HepG2 (cell line): ENCODE data around the gene ABTB2. TPM values are rescaled to one million over a fixed set of nuclear protein-coding genes. Genes with fewer than 3 reads are reported as not detected.
A peak's percentile ranks its signal among the peaks of the same experiment; 100 is the strongest.

Source experiments
- CBX2 ChIP-seq, 2 experiments: fragments of 200-600 bp in 1 of 2; sonication (generic); formaldehyde crosslinking in 1 of 2; IDR thresholded peaks; 2 replicates each; pipeline versions ENCODE4 v1.7.0 to v1.8.1; 2018 to 2022; ENCODE audit warnings: low read depth in 2 of 2, low read length in 1 of 2, mild to moderate bottlenecking in 1 of 2, missing genetic modification reagents in 1 of 2
- CSRNP2 ChIP-seq: sonication (generic); formaldehyde crosslinking; conservative IDR thresholded peaks from 2 replicates; pipeline ENCODE4 v1.8.0; 2022; ENCODE audit warnings: low read depth, missing genetic modification reagents
- ERF ChIP-seq: IDR thresholded peaks from 2 replicates; pipeline ENCODE4 v1.6.1; 2018; ENCODE audit warnings: missing biosample characterization, missing genetic modification reagents
- FOXA1 ChIP-seq, 2 experiments: fragments of 450-650 bp in 1 of 2; sonication (generic) in 1 of 2; formaldehyde crosslinking in 1 of 2; IDR thresholded peaks; 2 replicates each; pipeline versions ENCODE4 v1.4.0 to v1.6.1; 2016 to 2020; ENCODE audit warnings: missing genetic modification reagents in 1 of 2
- KAT8 ChIP-seq: IDR thresholded peaks from 2 replicates; pipeline ENCODE4 v1.6.1; 2016; ENCODE audit warnings: missing genetic modification reagents, missing compliant biosample characterization
- MAF1 ChIP-seq: sonication (generic); formaldehyde crosslinking; IDR thresholded peaks from 2 replicates; pipeline ENCODE4 v1.5.0; 2020; ENCODE audit warnings: missing genetic modification reagents, borderline replicate concordance
- REPIN1 ChIP-seq: sonication (generic); formaldehyde crosslinking; IDR thresholded peaks from 2 replicates; pipeline ENCODE4 v1.8.0; 2022; ENCODE audit warnings: missing genetic modification reagents, low read depth, mild to moderate bottlenecking, borderline replicate concordance
- SALL2 ChIP-seq: sonication (generic); formaldehyde crosslinking; IDR thresholded peaks from 2 replicates; pipeline ENCODE4 v1.8.1; 2023; ENCODE audit warnings: mild to moderate bottlenecking, missing genetic modification reagents, inconsistent platforms
- TCF12 ChIP-seq, 2 experiments: fragments of 450-650 bp in 1 of 2; sonication (generic) in 1 of 2; formaldehyde crosslinking in 1 of 2; IDR thresholded peaks; 2 replicates each; pipeline versions ENCODE4 v1.6.1 to v1.8.0; 2017 to 2022; ENCODE audit warnings: antibody characterized with exemption in 1 of 2, mild to moderate bottlenecking in 1 of 2, missing genetic modification reagents in 1 of 2, moderate library complexity in 1 of 2
- ZNF205 ChIP-seq: IDR thresholded peaks from 2 replicates; pipeline ENCODE4 v1.6.1; 2018; ENCODE audit warnings: missing biosample characterization, missing genetic modification reagents
- ZNF282 ChIP-seq: fragments of 450-650 bp; IDR thresholded peaks from 2 replicates; pipeline ENCODE4 v1.6.1; 2018; ENCODE audit not compliant: partially characterized antibody
- ZNF318 ChIP-seq: sonication (generic); formaldehyde crosslinking; IDR thresholded peaks from 2 replicates; pipeline ENCODE4 v1.4.0; 2020; ENCODE audit warnings: mild to moderate bottlenecking, missing genetic modification reagents
- ZNF510 ChIP-seq: sonication (generic); formaldehyde crosslinking; IDR thresholded peaks from 2 replicates; pipeline ENCODE4 v1.4.0; 2020; ENCODE audit warnings: low read depth, mild to moderate bottlenecking, missing genetic modification reagents
- ZNF598 ChIP-seq: sonication (generic); formaldehyde crosslinking; IDR thresholded peaks from 2 replicates; pipeline ENCODE4 v1.5.1; 2020; ENCODE audit warnings: mild to moderate bottlenecking, missing genetic modification reagents, borderline replicate concordance
- ZNF724P ChIP-seq: sonication (generic); formaldehyde crosslinking; IDR thresholded peaks from 2 replicates; pipeline ENCODE4 v1.8.0; 2022; ENCODE audit warnings: missing genetic modification reagents, borderline replicate concordance
- ZNF777 ChIP-seq: sonication (generic); formaldehyde crosslinking; IDR thresholded peaks from 2 replicates; pipeline ENCODE4 v1.4.0; 2020; ENCODE audit warnings: missing genetic modification reagents
- polyA plus RNA-seq, 8 experiments: library from polyadenylated mRNA; depleted of rRNA in 3 of 8; stranded (reverse) in 7 of 8; unstranded in 1 of 8; fragments of >200 nt; fragmentation: Illumina TruSeq in 4 of 8; extraction: Trizol in 4 of 8; gene quantifications; 2 replicates each; pipeline versions ENCODE4 v1.2.1 to v1.2.3, GENCODE V29; 2011 to 2016; ENCODE audit warnings: low read depth in 4 of 8, missing spikeins in 1 of 8, mixed read lengths in 1 of 8; ENCODE audit not compliant: insufficient read depth in 1 of 8
- total RNA-seq, 5 experiments: library from RNA; depleted of rRNA; stranded (reverse); fragments of >200 nt; fragmentation: Illumina TruSeq; extraction: Trizol; gene quantifications; 2 replicates each; pipeline ENCODE4 v1.2.3, GENCODE V29; 2016; ENCODE audit warnings: low read depth in 1 of 5

The ABTB2 gene
- total and polyA plus RNA-seq, 2 of the 13 experiments (the other 11 are each of a cell fraction or from before 2014, with no cell fraction given), result 5.1 to 15.4 TPM

- TF ChIP-seq ZNF598 (CRISPR knock-in tag) (0 out of 2 replicates have a peak, but pooled peaks have one; percentile 79), ZNF318 (CRISPR knock-in tag) (no peak), REPIN1 (CRISPR knock-in tag) (peak; percentile 79; the same call in 1 of the 2 replicates), CSRNP2 (CRISPR knock-in tag) (no peak), MAF1 (no peak; the same call in 1 of the 2 replicates), SALL2 (CRISPR knock-in tag) (0 out of 2 replicates have a peak, but pooled peaks have one; percentile 43), ERF (CRISPR knock-in tag) (peak; percentile 49; the same call in 1 of the 2 replicates), ZNF724P (CRISPR knock-in tag) (0 out of 2 replicates have a peak, but pooled peaks have one; percentile 18), ZNF282 (no peak), ZNF205 (no peak), KAT8 (CRISPR knock-in tag) (peak; percentile 47; the same call in 1 of the 2 replicates), TCF12 (IDR thresholded peaks at IDR 0.05) (no peak), TCF12 (CRISPR knock-in tag; IDR thresholded peaks at IDR 0.05) (no peak), ZNF510 (CRISPR knock-in tag) (no peak), FOXA1 (IDR thresholded peaks at IDR 0.05) (no peak), FOXA1 (CRISPR knock-in tag; IDR thresholded peaks at IDR 0.05) (peak; percentile 13; the same call in 1 of the 2 replicates), ZNF777 (peak; percentile 74; the same call in 1 of the 2 replicates), CBX2 (IDR thresholded peaks at IDR 0.05; ENCODE audit: low read depth, low read length) (no peak), CBX2 (CRISPR knock-in tag; IDR thresholded peaks at IDR 0.05; ENCODE audit: low read depth) (no peak)
Observed at GRCh38 chr11:34174412-34175041, 183.3 kb downstream of the ABTB2 start (continued).
